Measurements from ENCODE around the gene ZNF341.
"Not testable (repeated sequence)": the region's sequence is repeated elsewhere in the genome, so short reads cannot be mapped to it uniquely, and the experiment has no call there.

The ZNF341 gene

DNA sequence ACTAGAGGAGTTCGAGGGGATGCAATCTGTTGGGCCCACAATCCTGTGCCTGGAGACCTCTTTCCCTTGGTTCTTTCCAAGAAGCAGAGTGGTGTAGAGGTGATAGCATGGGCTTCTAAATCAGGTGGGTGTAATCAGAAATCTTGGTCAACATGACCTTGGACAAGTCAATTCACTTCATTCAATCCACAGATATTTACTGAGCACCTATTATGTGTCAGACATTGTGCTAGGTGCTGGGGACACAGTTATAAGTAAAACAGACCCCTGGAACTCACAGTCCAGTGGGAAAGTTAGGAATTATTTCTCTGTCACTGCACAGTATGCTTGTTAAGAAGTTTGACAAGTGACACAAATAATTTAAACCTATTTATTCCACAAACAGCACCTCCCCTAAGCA lies 42.3 kb upstream of the ZNF341 start:
- DNase-seq = no peak
- Histone ChIP-seq H3K27ac (ENCODE audit: insufficient read depth, low read length, poor library complexity, severe bottlenecking) (peak overlapping the region; percentile 22), H3K27me3 (replicated peaks; ENCODE audit: control insufficient read depth, insufficient read depth, low read length, poor library complexity, severe bottlenecking) (no peaks in the 10 kb centered on the region), H3K4me3 (ENCODE audit: insufficient read depth, low read depth, low read length, poor library complexity, severe bottlenecking) (no peak overlapping the region), H3K36me3 (ENCODE audit: control insufficient read depth, insufficient read depth, low read length) (no peaks in the 10 kb centered on the region), H3K4me1 (ENCODE audit: control insufficient read depth, insufficient read depth, low read length, poor library complexity, severe bottlenecking) (peaks cover 14% of the 10 kb centered on the region), H3K9me3 (ENCODE audit: control insufficient read depth, low read length) (no peaks in the 10 kb centered on the region)

DNA sequence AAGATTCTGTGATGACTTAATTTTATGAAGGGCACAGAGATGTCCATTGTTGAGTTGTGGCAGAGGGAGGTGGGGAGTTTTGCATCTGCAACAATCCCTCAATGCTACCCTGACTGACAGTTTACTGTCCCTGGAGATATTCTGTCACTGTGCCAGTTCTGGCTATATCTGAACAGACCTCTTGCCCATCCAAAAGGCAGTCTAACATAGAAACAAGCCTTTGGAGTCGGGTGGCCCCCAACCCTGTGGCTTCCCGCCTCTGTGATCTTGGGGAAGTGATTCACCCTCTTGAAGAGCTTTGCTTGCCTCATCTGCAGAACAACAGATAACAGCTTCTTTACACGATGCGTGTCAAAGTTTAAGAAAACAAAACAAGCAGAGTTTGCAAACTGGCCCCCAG lies 41.8 kb upstream of the ZNF341 start:
- Histone ChIP-seq H3K4me3 (ENCODE audit: insufficient read depth, low read depth, low read length, poor library complexity, severe bottlenecking) (no peak overlapping the region), H3K4me1 (ENCODE audit: control insufficient read depth, insufficient read depth, low read length, poor library complexity, severe bottlenecking) (peaks cover 12% of the 10 kb centered on the region), H3K27me3 (replicated peaks; ENCODE audit: control insufficient read depth, insufficient read depth, low read length, poor library complexity, severe bottlenecking) (no peaks in the 10 kb centered on the region), H3K36me3 (ENCODE audit: control insufficient read depth, insufficient read depth, low read length) (no peaks in the 10 kb centered on the region), H3K27ac (ENCODE audit: insufficient read depth, low read length, poor library complexity, severe bottlenecking) (no peak overlapping the region), H3K9me3 (ENCODE audit: control insufficient read depth, low read length) (no peaks in the 10 kb centered on the region)
- peak in 2 of 3 donors; percentile 18 to 53 for DNase-seq

DNA sequence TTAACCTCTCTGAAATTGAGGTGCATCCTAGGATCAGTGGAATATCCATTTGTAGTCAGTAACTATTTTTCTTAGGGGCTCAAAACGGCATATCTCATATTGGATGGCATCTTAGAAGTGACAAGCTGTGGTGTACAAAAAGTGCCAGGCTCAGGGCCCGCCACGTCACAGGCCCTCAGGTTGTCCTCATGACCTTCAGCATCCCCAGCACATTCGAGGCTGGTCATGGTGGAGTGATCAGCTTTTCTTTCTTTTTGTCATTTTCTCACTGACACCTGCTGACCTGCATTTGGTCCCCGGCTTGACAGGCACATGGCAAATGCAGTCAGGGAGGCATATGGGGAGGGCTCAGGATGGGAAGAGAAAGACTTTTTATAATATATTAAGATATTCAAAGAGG lies 38.5 kb upstream of the ZNF341 start:
- no peak overlapping the region for H3K4me3 ChIP-seq (ENCODE audit: insufficient read depth, low read depth, low read length, poor library complexity, severe bottlenecking)
- H3K36me3 ChIP-seq (ENCODE audit: control insufficient read depth, insufficient read depth, low read length) = no peaks in the 10 kb centered on the region
- no peak overlapping the region for H3K27ac ChIP-seq (ENCODE audit: insufficient read depth, low read length, poor library complexity, severe bottlenecking)
- no peaks in the 10 kb centered on the region for H3K27me3 ChIP-seq (replicated peaks; ENCODE audit: control insufficient read depth, insufficient read depth, low read length, poor library complexity, severe bottlenecking)
- no peaks in the 10 kb centered on the region for H3K9me3 ChIP-seq (ENCODE audit: control insufficient read depth, low read length)
- no peak for DNase-seq
- no peaks in the 10 kb centered on the region for H3K4me1 ChIP-seq (ENCODE audit: control insufficient read depth, insufficient read depth, low read length, poor library complexity, severe bottlenecking)

DNA sequence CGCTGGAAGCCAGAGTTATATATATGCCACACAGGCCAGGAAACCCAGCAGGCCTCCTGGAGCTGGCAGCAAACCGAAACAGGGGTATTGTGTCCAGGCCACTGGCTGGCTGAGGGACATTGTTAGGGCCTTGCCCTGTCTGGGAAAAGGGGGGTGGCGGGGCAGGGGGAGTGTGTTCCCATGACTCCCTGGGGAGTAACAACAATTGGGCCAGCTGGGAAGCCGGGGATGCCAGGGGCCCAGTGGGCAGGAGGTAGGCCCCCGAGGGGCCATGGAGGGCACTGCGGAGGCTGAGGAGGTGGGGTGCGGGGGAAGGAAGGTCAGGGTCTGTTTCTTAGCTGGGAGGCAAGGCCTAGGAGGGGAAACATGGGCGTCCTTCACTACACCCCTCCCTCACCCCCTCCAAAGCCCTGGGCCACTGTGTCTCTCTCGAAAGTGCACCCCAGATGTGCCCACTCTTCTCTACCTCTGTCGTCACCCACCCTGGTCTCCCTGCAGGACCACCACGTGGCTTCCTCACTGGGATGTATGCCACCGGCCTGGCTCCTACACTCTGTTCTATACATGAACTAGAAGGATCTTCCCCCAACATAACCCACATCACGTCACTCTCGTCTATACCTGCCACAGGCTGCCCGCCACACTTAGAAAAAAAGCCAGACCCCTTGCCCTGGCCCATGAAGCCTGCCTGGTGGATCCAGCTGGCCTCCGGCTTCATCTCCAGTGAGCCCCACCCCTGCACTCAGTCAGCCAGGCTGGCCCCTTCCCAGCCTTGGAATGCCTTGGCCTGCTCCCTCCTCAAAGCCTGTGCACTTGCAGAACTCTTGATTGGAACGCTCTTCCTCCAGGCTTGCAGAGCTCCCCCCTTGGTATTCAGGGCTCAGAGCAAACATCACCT lies 37.8 kb upstream of the ZNF341 start:
- no peak overlapping the region for H3K4me3 ChIP-seq (ENCODE audit: insufficient read depth, low read depth, low read length, poor library complexity, severe bottlenecking)
- no peaks in the 10 kb centered on the region for H3K36me3 ChIP-seq (ENCODE audit: control insufficient read depth, insufficient read depth, low read length)
- no peak for DNase-seq
- H3K9me3 ChIP-seq (ENCODE audit: control insufficient read depth, low read length) = no peaks in the 10 kb centered on the region
- H3K27ac ChIP-seq (ENCODE audit: insufficient read depth, low read length, poor library complexity, severe bottlenecking) = no peak overlapping the region
- no peaks in the 10 kb centered on the region for H3K27me3 ChIP-seq (replicated peaks; ENCODE audit: control insufficient read depth, insufficient read depth, low read length, poor library complexity, severe bottlenecking)
- no peaks in the 10 kb centered on the region for H3K4me1 ChIP-seq (ENCODE audit: control insufficient read depth, insufficient read depth, low read length, poor library complexity, severe bottlenecking)

DNA sequence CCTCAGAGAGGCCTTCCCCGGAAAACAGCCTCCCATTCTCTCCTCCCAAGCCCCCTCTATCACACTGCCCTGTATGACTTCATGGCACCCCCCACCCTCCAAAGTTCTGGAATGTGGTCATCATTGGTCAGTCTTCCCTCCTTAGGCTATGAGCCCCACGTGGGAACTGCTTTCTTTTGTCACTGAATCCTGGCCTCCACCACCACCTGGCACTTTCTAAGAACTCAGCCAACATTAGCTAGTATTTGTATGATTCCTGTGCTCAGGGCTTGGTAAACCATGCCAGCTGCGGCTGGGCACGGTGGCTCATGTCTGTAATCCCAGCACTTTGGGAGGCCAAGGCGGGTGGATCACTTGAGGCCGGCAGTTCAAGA lies 37.2 kb upstream of the ZNF341 start:
- no peak overlapping the region for H3K27ac ChIP-seq (ENCODE audit: insufficient read depth, low read length, poor library complexity, severe bottlenecking)
- no peak for DNase-seq
- H3K4me3 ChIP-seq (ENCODE audit: insufficient read depth, low read depth, low read length, poor library complexity, severe bottlenecking) = no peak overlapping the region

DNA sequence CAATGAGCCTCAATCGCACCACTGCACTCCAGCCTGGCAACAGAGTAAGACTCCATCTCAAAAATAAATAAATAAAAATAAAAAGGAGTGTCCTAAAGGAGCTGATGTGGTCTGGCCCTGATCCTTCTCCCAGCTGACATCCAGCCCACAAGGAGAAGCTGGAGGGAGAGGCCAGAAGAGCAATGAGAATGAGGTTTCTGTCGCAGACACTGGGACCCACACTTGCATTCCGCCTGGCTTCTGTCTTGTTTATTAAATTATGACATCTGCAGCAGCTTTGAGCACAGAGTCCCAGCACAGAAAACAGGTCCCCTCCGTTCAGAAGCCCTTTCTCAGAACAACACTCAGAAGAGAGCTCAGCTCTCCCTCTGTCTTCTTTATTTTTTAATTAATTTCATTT lies 35.3 kb upstream of the ZNF341 start:
- Histone ChIP-seq H3K4me3 (ENCODE audit: insufficient read depth, low read depth, low read length, poor library complexity, severe bottlenecking) (no peak overlapping the region), H3K4me1 (ENCODE audit: control insufficient read depth, insufficient read depth, low read length, poor library complexity, severe bottlenecking) (no peaks in the 10 kb centered on the region), H3K36me3 (ENCODE audit: control insufficient read depth, insufficient read depth, low read length) (no peaks in the 10 kb centered on the region), H3K27ac (ENCODE audit: insufficient read depth, low read length, poor library complexity, severe bottlenecking) (no peak overlapping the region), H3K9me3 (ENCODE audit: control insufficient read depth, low read length) (no peaks in the 10 kb centered on the region), H3K27me3 (replicated peaks; ENCODE audit: control insufficient read depth, insufficient read depth, low read length, poor library complexity, severe bottlenecking) (no peaks in the 10 kb centered on the region)
- DNase-seq = no peak

More for the DNA sequence above, 37.2 kb upstream of the ZNF341 start:
- Histone ChIP-seq H3K4me1 (ENCODE audit: control insufficient read depth, insufficient read depth, low read length, poor library complexity, severe bottlenecking) (no peaks in the 10 kb centered on the region), H3K36me3 (ENCODE audit: control insufficient read depth, insufficient read depth, low read length) (no peaks in the 10 kb centered on the region), H3K27me3 (replicated peaks; ENCODE audit: control insufficient read depth, insufficient read depth, low read length, poor library complexity, severe bottlenecking) (no peaks in the 10 kb centered on the region), H3K9me3 (ENCODE audit: control insufficient read depth, low read length) (no peaks in the 10 kb centered on the region)

DNA sequence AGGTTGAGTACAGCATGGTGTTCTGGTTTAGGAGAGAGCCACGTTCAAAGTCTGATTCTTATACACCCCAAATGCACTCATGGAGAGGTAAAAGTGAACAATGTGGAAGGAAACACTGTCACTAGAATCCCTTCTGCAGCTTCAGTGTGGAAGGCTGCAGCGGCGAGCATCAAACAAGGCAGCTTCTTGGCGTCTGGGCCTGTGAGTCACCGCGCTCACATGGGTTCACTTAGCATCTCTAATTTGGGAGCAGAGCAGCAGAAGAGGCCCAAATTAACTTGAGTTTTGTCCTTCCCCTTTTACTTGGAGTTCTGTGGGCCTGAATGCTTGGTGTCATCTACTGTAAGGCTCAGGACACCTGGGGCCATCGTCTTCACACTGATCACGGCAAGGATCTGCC lies 34.7 kb upstream of the ZNF341 start:
- Histone ChIP-seq H3K4me1 (ENCODE audit: control insufficient read depth, insufficient read depth, low read length, poor library complexity, severe bottlenecking) (no peaks in the 10 kb centered on the region), H3K9me3 (ENCODE audit: control insufficient read depth, low read length) (no peaks in the 10 kb centered on the region), H3K27me3 (replicated peaks; ENCODE audit: control insufficient read depth, insufficient read depth, low read length, poor library complexity, severe bottlenecking) (no peaks in the 10 kb centered on the region), H3K4me3 (ENCODE audit: insufficient read depth, low read depth, low read length, poor library complexity, severe bottlenecking) (no peak overlapping the region), H3K36me3 (ENCODE audit: control insufficient read depth, insufficient read depth, low read length) (no peaks in the 10 kb centered on the region), H3K27ac (ENCODE audit: insufficient read depth, low read length, poor library complexity, severe bottlenecking) (no peak overlapping the region)
- DNase-seq = no peak

DNA sequence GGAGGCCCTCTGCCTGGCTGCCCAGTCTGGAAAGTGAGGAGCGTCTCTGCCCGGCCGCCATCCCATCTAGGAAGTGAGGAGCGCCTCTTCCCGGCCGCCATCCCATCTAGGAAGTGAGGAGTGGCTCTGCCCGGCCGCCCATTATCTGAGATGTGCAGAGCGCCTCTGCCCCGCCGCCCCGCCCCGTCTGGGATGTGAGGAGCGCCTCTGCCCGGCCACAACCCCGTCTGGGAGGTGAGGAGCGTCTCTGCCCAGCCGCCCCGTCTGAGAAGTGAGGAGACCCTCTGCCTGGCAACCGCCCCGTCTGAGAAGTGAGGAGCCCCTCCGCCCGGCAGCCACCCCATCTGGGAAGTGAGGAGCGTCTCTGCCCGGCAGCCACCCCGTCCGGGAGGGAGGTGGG lies 32.8 kb upstream of the ZNF341 start:
- not testable (repeated sequence) for H3K4me3 ChIP-seq (ENCODE audit: insufficient read depth, low read depth, low read length, poor library complexity, severe bottlenecking); H3K27me3 ChIP-seq (replicated peaks; ENCODE audit: control insufficient read depth, insufficient read depth, low read length, poor library complexity, severe bottlenecking); H3K4me1 ChIP-seq (ENCODE audit: control insufficient read depth, insufficient read depth, low read length, poor library complexity, severe bottlenecking); H3K27ac ChIP-seq (ENCODE audit: insufficient read depth, low read length, poor library complexity, severe bottlenecking); H3K36me3 ChIP-seq (ENCODE audit: control insufficient read depth, insufficient read depth, low read length); DNase-seq; H3K9me3 ChIP-seq (ENCODE audit: control insufficient read depth, low read length)

DNA sequence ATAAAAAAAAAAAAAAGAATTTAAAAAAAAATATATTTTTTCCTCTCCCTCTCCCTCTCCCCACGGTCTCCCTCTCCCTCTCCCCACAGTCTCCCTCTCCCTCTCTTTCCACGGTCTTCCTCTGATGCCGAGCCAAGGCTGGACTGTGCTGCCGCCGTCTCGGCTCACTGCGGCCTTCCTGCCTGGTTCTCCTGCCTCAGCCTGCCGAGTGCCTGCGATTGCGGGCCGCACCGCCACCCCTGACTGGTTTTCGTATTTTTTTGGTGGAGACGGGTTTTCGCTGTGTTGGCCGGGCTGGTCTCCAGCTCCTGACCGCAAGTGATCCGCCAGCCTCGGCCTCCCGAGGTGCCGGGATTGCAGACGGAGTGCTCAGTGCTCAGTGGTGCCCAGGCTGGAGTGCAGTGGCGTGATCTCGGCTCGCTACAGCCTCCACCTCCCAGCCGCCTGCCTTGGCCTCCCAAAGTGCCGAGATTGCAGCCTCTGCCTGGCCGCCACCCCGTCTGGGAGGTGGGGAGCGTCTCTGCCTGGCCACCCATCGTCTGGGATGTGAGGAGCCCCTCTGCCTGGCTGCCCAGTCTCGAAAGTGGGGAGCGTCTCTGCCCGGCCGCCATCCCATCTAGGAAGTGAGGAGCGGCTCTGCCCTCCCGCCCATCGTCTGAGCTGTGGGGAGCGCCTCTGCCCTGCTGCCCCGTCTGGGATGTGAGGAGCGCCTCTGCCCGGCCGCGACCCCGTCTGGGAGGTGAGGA lies 30.9 kb upstream of the ZNF341 start:
- not testable (repeated sequence) for DNase-seq; H3K4me3 ChIP-seq (ENCODE audit: insufficient read depth, low read depth, low read length, poor library complexity, severe bottlenecking); H3K36me3 ChIP-seq (ENCODE audit: control insufficient read depth, insufficient read depth, low read length)

More for the DNA sequence above, 30.9 kb upstream of the ZNF341 start:
- not testable (repeated sequence) for H3K9me3 ChIP-seq (ENCODE audit: control insufficient read depth, low read length); H3K4me1 ChIP-seq (ENCODE audit: control insufficient read depth, insufficient read depth, low read length, poor library complexity, severe bottlenecking); H3K27ac ChIP-seq (ENCODE audit: insufficient read depth, low read length, poor library complexity, severe bottlenecking); H3K27me3 ChIP-seq (replicated peaks; ENCODE audit: control insufficient read depth, insufficient read depth, low read length, poor library complexity, severe bottlenecking)

Measured in effector memory CD4-positive, alpha-beta T cell (primary cell).